ENCODE results near the gene SLC27A4. TPM values are rescaled to one million over a fixed set of nuclear protein-coding genes. Genes with fewer than 3 reads are reported as not detected.

The SLC27A4 gene
- total and polyA plus RNA-seq, 2 of the 13 experiments (the other 11 are each of a cell fraction or from before 2014, with no cell fraction given), result 10.6 to 18.8 TPM

- 0 out of 2 replicates have a peak, but pooled peaks have one; percentile 2 for TF ChIP-seq MNT (IDR thresholded peaks at IDR 0.05)
- TF ChIP-seq IRX3 (CRISPR knock-in tag; IDR thresholded peaks at IDR 0.05; ENCODE audit: borderline replicate concordance, low read depth), result no peak
- TF ChIP-seq PAX8 (CRISPR knock-in tag; IDR thresholded peaks at IDR 0.05; ENCODE audit: borderline replicate concordance), result no peak
- no peak for TF ChIP-seq SMAD1 (CRISPR knock-in tag; IDR thresholded peaks at IDR 0.05; ENCODE audit: borderline replicate concordance, low read depth)
- peak; percentile 45 for TF ChIP-seq ASH2L (IDR thresholded peaks at IDR 0.05; ENCODE audit: insufficient read length, low read depth, low read length)
- peak; percentile 60 for TF ChIP-seq NR2F6 (IDR thresholded peaks at IDR 0.05)
- no peak; the same call in 1 of the 2 replicates for TF ChIP-seq NR2F6 (CRISPR knock-in tag; IDR thresholded peaks at IDR 0.05)
- peak; percentile 27 for TF ChIP-seq SAP130 (CRISPR knock-in tag; IDR thresholded peaks at IDR 0.05; ENCODE audit: low read depth)
- TF ChIP-seq ZNF580 (CRISPR knock-in tag; IDR thresholded peaks at IDR 0.05; ENCODE audit: borderline replicate concordance, low read depth), result no peak
- 0 out of 2 replicates have a peak, but pooled peaks have one; percentile 11 for TF ChIP-seq MED1 (CRISPR knock-in tag; IDR thresholded peaks at IDR 0.05)
- TF ChIP-seq PREB (CRISPR knock-in tag; IDR thresholded peaks at IDR 0.05), result no peak
- no peak for TF ChIP-seq MAZ (IDR thresholded peaks at IDR 0.05; ENCODE audit: borderline replicate concordance, low read depth, low read length)
- peak; percentile 6; the same call in 1 of the 2 replicates for TF ChIP-seq MAZ (CRISPR knock-in tag; IDR thresholded peaks at IDR 0.05; ENCODE audit: low read depth)
- 0 out of 2 replicates have a peak, but pooled peaks have one; percentile 37 for TF ChIP-seq ZNF431 (CRISPR knock-in tag; IDR thresholded peaks at IDR 0.05; ENCODE audit: borderline replicate concordance, low read depth)
- peak; percentile 65 for TF ChIP-seq NR2C2 (CRISPR knock-in tag; IDR thresholded peaks at IDR 0.05; ENCODE audit: borderline replicate concordance)
- peak in 1 of 2 experiments; percentile 8; a peak in 1 of 4 replicates for TF ChIP-seq EP300 (IDR thresholded peaks at IDR 0.05; ENCODE audit: low read depth in 2 of 2, low read length in 2 of 2)
- no peak for TF ChIP-seq EP300 (CRISPR knock-in tag; IDR thresholded peaks at IDR 0.05; ENCODE audit: borderline replicate concordance)
- TF ChIP-seq RFXAP (CRISPR knock-in tag; IDR thresholded peaks at IDR 0.05; ENCODE audit: borderline replicate concordance), result 0 out of 2 replicates have a peak, but pooled peaks have one; percentile 36
- TF ChIP-seq RBM39 (IDR thresholded peaks at IDR 0.05; ENCODE audit: low read depth, low read length, poor library complexity, severe bottlenecking), result no peak
- TF ChIP-seq KLF6 (CRISPR knock-in tag; IDR thresholded peaks at IDR 0.05), result peak; percentile 27; the same call in 1 of the 2 replicates
- TF ChIP-seq PCBP2 (optimal IDR thresholded peaks at IDR 0.05; ENCODE audit: low read depth, low read length, poor library complexity, severe bottlenecking), result no peak
- peak; percentile 37; the same call in 1 of the 2 replicates for TF ChIP-seq ZNF292 (CRISPR knock-in tag; IDR thresholded peaks at IDR 0.05; ENCODE audit: borderline replicate concordance, low read depth)
- TF ChIP-seq TGIF2 (CRISPR knock-in tag; IDR thresholded peaks at IDR 0.05), result 0 out of 2 replicates have a peak, but pooled peaks have one; percentile 22
- peak; percentile 47; the same call in 1 of the 2 replicates for TF ChIP-seq PHF21A (CRISPR knock-in tag; IDR thresholded peaks at IDR 0.05)
- peak; percentile 62; the same call in 1 of the 2 replicates for TF ChIP-seq HOXA3 (CRISPR knock-in tag; IDR thresholded peaks at IDR 0.05)
- no peak for TF ChIP-seq ZNF678 (CRISPR knock-in tag; IDR thresholded peaks at IDR 0.05)
- TF ChIP-seq ZNF644 (CRISPR knock-in tag; IDR thresholded peaks at IDR 0.05; ENCODE audit: low read depth), result 0 out of 2 replicates have a peak, but pooled peaks have one; percentile 14
- 0 out of 2 replicates have a peak, but pooled peaks have one; percentile 10 for TF ChIP-seq SMAD3 (CRISPR knock-in tag; IDR thresholded peaks at IDR 0.05)
These were observed 43.7 kb upstream of the SLC27A4 start (continued) for GRCh38 chr9:128296340-128297220.
